Mesenchymal stem cell (in vitro differentiated cells and primary cell): Measurements from ENCODE around the gene CD68. TPM values are rescaled to one million over a fixed set of nuclear protein-coding genes. Genes with fewer than 3 reads are reported as not detected.

Source experiments
- DNase-seq: peaks from one replicate; pipeline ENCODE4 v3.0.0-alpha.2; 2013
- H2AFZ ChIP-seq: one replicate; pipeline ENCODE4 v1.6.1; 2013; ENCODE audit warnings: low read depth, mild to moderate bottlenecking, control low read depth, inconsistent platforms, low read length, moderate library complexity
- H2AK5ac ChIP-seq: 2 replicates; pipeline ENCODE4 v1.6.1; 2013; ENCODE audit warnings: low read length, moderate library complexity, mild to moderate bottlenecking, inconsistent platforms; ENCODE audit not compliant: severe bottlenecking
- H2BK120ac ChIP-seq: one replicate; pipeline ENCODE4 v1.6.1; 2013; ENCODE audit warnings: low read depth, mild to moderate bottlenecking, inconsistent platforms, low read length, moderate library complexity
- H2BK12ac ChIP-seq, 2 experiments: one replicate each; pipeline ENCODE4 v1.6.1; 2013; ENCODE audit warnings: inconsistent platforms in 2 of 2, low read length in 2 of 2, mild to moderate bottlenecking in 2 of 2, moderate library complexity in 2 of 2, control low read depth in 1 of 2
- H2BK15ac ChIP-seq: one replicate; pipeline ENCODE4 v1.6.1; 2013; ENCODE audit warnings: mild to moderate bottlenecking, low read depth, inconsistent platforms; ENCODE audit not compliant: poor library complexity, severe bottlenecking
- H2BK5ac ChIP-seq: 2 replicates; pipeline ENCODE4 v1.6.1; 2013; ENCODE audit warnings: low read depth, mild to moderate bottlenecking, low read length, control low read depth, inconsistent platforms; ENCODE audit not compliant: poor library complexity, severe bottlenecking
- H3K14ac ChIP-seq, 2 experiments: one replicate each; pipeline ENCODE4 v1.6.1; 2013; ENCODE audit warnings: inconsistent platforms in 2 of 2, low read length in 2 of 2, control low read depth in 1 of 2, mild to moderate bottlenecking in 1 of 2, moderate library complexity in 1 of 2
- H3K18ac ChIP-seq, 2 experiments: one replicate each; pipeline ENCODE4 v1.6.1; 2013; ENCODE audit warnings: inconsistent platforms in 2 of 2, low read length in 2 of 2, control low read depth in 1 of 2, low read depth in 1 of 2, mild to moderate bottlenecking in 1 of 2
- H3K23ac ChIP-seq, 2 experiments: one replicate each; pipeline ENCODE4 v1.6.1; 2013; ENCODE audit warnings: inconsistent platforms in 2 of 2, low read length in 2 of 2, mild to moderate bottlenecking in 2 of 2, moderate library complexity in 2 of 2, control low read depth in 1 of 2
- H3K27ac ChIP-seq: 2 replicates; pipeline ENCODE4 v1.5.1; 2013; ENCODE audit warnings: mild to moderate bottlenecking, moderate library complexity, low read length, control low read depth, inconsistent platforms; ENCODE audit not compliant: poor library complexity, severe bottlenecking
- H3K27me3 ChIP-seq, 2 experiments: 2 replicates each; pipeline versions ENCODE4 v1.6.1 to v1.7.0; 2013; ENCODE audit warnings: low read length in 2 of 2, mild to moderate bottlenecking in 2 of 2, moderate library complexity in 2 of 2, control low read depth in 1 of 2, inconsistent platforms in 1 of 2; ENCODE audit not compliant: control insufficient read depth in 1 of 2, insufficient read depth in 1 of 2
- H3K36me3 ChIP-seq, 2 experiments: 2 replicates each; pipeline versions ENCODE4 v1.6.1 to v1.7.0; 2013; ENCODE audit warnings: low read length in 2 of 2, control low read depth in 1 of 2, inconsistent platforms in 1 of 2, low read depth in 1 of 2, mild to moderate bottlenecking in 1 of 2; ENCODE audit not compliant: insufficient read depth in 2 of 2, control insufficient read depth in 1 of 2
- H3K4ac ChIP-seq, 2 experiments: one replicate each; pipeline ENCODE4 v1.6.1; 2013; ENCODE audit warnings: inconsistent platforms in 2 of 2, low read length in 2 of 2, mild to moderate bottlenecking in 2 of 2, moderate library complexity in 2 of 2, control low read depth in 1 of 2, low read depth in 1 of 2
- H3K4me1 ChIP-seq: 2 replicates; pipeline ENCODE4 v1.6.1; 2013; ENCODE audit warnings: low read depth, low read length, control low read depth; ENCODE audit not compliant: control insufficient read depth, insufficient read depth
- H3K4me2 ChIP-seq: 2 replicates; pipeline ENCODE4 v1.6.1; 2013; ENCODE audit warnings: low read length, mild to moderate bottlenecking, inconsistent platforms; ENCODE audit not compliant: poor library complexity, severe bottlenecking
- H3K4me3 ChIP-seq, 2 experiments: 2 replicates each; pipeline versions ENCODE4 v1.5.1 to v1.7.0; 2013; ENCODE audit warnings: low read length in 2 of 2, mild to moderate bottlenecking in 2 of 2, control low read depth in 1 of 2, low read depth in 1 of 2; ENCODE audit not compliant: insufficient read depth in 1 of 2
- H3K79me1 ChIP-seq: replicated peaks from 2 replicates; pipeline ENCODE4 v1.6.1; 2013; ENCODE audit warnings: mild to moderate bottlenecking, control low read depth, low read length, inconsistent platforms; ENCODE audit not compliant: poor library complexity, severe bottlenecking
- H3K9ac ChIP-seq: 2 replicates; pipeline ENCODE4 v1.7.0; 2013; ENCODE audit warnings: mild to moderate bottlenecking, low read length, moderate library complexity
- H3K9me3 ChIP-seq: 2 replicates; pipeline ENCODE4 v1.7.0; 2013; ENCODE audit warnings: mild to moderate bottlenecking, low read length; ENCODE audit not compliant: control insufficient read depth
- H4K8ac ChIP-seq: one replicate; pipeline ENCODE4 v1.6.1; 2013; ENCODE audit warnings: inconsistent platforms, mild to moderate bottlenecking, low read length, moderate library complexity
- H4K91ac ChIP-seq: one replicate; pipeline ENCODE4 v1.6.1; 2013; ENCODE audit warnings: mild to moderate bottlenecking, low read length, inconsistent platforms
- WGBS: methylation state at CpG from one replicate; pipeline ENCODE4 v1.1.7; 2013; ENCODE audit warnings: mixed read lengths; 5-methylcytosine and 5-hydroxymethylcytosine counted together
- small RNA-seq: library from polyadenylated mRNA; stranded (forward); fragments of <200 nt; extraction: miRNeasy Mini kit (QIAGEN cat#:217004); gene quantifications from one replicate; pipeline ENCODE3, GENCODE V24; 2013; ENCODE audit warnings: low read depth

CD68 gene

DNA sequence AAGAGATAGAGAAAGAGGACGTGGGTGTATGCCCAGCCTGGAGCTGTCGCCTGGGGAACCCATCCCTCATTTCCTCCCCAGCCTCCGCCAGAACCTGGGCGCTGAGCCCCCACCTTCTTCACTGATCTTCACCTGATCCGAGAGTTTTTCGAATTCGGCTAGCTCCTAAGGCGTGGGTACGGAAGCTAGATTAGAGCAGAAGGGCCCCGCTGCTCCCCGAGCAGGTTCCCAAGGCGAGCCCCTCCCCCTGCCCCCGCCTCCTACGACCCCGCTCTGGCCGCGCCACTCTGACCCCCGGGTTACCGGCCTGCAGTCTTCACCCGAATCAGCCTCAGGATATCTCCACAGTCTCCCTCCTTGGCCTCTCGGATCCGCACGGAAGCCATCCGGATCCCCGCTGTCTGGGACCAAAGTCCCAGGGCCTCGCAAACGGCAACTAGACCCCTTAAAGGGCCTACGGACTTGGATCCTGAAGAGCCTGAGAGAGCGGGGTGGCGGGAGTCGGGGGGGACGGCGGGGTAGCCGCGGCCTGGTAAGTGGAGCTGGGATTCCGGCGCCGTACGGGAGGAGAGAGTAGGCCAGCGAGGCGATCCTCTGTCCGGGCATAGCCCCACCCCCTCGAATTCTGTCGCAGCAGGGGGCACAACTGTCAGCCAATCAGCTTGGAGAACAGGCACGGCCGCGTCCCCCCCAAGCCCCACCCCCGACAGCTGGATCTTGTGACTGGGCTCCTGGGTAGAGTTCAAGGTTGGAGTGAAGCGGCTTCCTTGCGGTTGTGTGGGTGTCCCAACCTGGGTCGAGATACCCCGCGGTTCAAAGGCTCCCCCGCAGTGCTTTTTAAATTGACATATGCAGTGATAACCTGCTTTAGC is 48.0 kb downstream of the CD68 start, which contains the start of gene SAT2:
TSS of gene SAT2 (minus strand) at position 572 of the 872 bp plus-strand sequence. CDS start at position 386, 186 bp downstream.
- Histone ChIP-seq H3K4me2 (peak within 1 kb of the TSS; percentile 60), H3K4me1 (peaks cover 7% of the 10 kb centered on the region), H2BK12ac (peak within 1 kb of the TSS in 1 of 2 experiments; percentile 40), H3K79me1 (peaks cover 9% of the 10 kb centered on the region), H3K9ac (peak within 1 kb of the TSS; percentile 98), H3K18ac (peak within 1 kb of the TSS; percentile 85 to 88), H4K91ac (peak within 1 kb of the TSS; percentile 16), H3K14ac (peak within 1 kb of the TSS in 1 of 2 experiments; percentile 42), H3K27ac (peak within 1 kb of the TSS; percentile 93), H3K23ac (peak within 1 kb of the TSS in 1 of 2 experiments; percentile 97), H3K4ac (peak within 1 kb of the TSS; percentile 66 to 86), H3K4me3 (peak within 1 kb of the TSS; percentile 58 to 93), H2BK120ac (peak within 1 kb of the TSS; percentile 1), H2AFZ (peak within 1 kb of the TSS; percentile 68), H3K36me3 (peaks cover 3 to 6% of the 10 kb centered on the region in 2 experiments), H3K27me3 (no peaks in the 10 kb centered on the region), H3K9me3 (no peaks in the 10 kb centered on the region), H2BK5ac (peak within 1 kb of the TSS; percentile 69), H4K8ac (peak within 1 kb of the TSS; percentile 33), H2AK5ac (no peak within 1 kb of the TSS), H2BK15ac (no peak within 1 kb of the TSS)
- WGBS, result 1% methylated on average over 45 of the region's 54 CpGs
- peak; percentile 94 for DNase-seq

DNA sequence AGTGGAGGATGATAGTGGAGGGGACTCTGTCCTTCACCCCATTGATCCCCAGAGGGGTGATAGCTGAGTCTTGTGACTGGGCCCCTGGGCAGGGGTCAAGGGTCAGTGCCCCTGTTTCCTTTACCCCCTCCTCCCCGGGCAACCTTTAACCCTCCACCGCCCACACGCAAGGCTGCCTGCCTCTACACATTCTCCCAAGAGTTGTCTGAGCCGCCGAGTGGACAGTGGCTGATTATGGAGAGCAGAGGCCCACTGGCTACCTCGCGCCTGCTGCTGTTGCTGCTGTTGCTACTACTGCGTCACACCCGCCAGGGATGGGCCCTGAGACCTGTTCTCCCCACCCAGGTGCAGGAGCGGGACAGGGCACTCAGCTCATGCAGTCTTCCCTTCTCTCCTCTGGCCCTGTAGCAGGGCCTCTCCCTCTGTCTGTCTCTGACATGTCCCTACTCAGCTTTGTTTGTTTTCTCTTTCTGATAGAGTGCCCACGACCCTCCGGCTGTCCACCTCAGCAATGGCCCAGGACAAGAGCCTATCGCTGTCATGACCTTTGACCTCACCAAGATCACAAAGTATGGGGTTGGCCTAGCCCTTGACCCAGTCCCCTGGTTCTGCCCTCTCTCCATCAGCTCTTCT is 50.6 kb downstream of the CD68 start, which contains the start of gene SHBG:
TSS of gene SHBG (plus strand) at position 197 of the 633 bp plus-strand sequence. CDS start at position 235, 38 bp downstream.
- no peak within 1 kb of the TSS for H3K14ac ChIP-seq
- H3K18ac ChIP-seq, result no peak within 1 kb of the TSS
- H2AK5ac ChIP-seq, result peak within 1 kb of the TSS; percentile 17
- H2BK15ac ChIP-seq, result no peak within 1 kb of the TSS
- no peaks in the 10 kb centered on the region for H3K9me3 ChIP-seq
- WGBS, result 77% methylated on average over 13 of the region's 13 CpGs
- no peak within 1 kb of the TSS for H3K4me2 ChIP-seq
- peaks cover 0 to 4% of the 10 kb centered on the region in 2 experiments for H3K27me3 ChIP-seq
- DNase-seq, result no peak
- H3K9ac ChIP-seq, result no peak within 1 kb of the TSS
- H2AFZ ChIP-seq, result no peak within 1 kb of the TSS
- no peak within 1 kb of the TSS for H3K27ac ChIP-seq
- peak within 1 kb of the TSS in 1 of 2 experiments; percentile 80 for H2BK12ac ChIP-seq
- H2BK5ac ChIP-seq, result no peak within 1 kb of the TSS
- H3K36me3 ChIP-seq, result peaks cover 3 to 6% of the 10 kb centered on the region in 2 experiments
- no peak within 1 kb of the TSS for H4K8ac ChIP-seq
- peaks cover 9% of the 10 kb centered on the region for H3K4me1 ChIP-seq
- H4K91ac ChIP-seq, result peak within 1 kb of the TSS; percentile 44
- no peak within 1 kb of the TSS for H2BK120ac ChIP-seq
- H3K79me1 ChIP-seq, result peaks cover 9% of the 10 kb centered on the region
- no peak within 1 kb of the TSS for H3K4ac ChIP-seq
- no peak within 1 kb of the TSS for H3K23ac ChIP-seq
- no peak within 1 kb of the TSS for H3K4me3 ChIP-seq

Small RNA genes lying within 50 kb of the gene (small RNA-seq; reads per million reads assigned to genes)
- gene CD68 (not detected), gene RF00019 (not detected), gene SNORA48 (not detected), gene SNORD10 (not detected)
